ENCODE measurements around the gene FGF16.

FGF16 gene

GRCh38 chrX:77442728-77443127 lies 4.5 kb upstream of the FGF16 start:
- CTCF ChIA-PET: no interaction called here
- POLR2A ChIA-PET (ENCODE audit: low non-redundant PET): no interaction called here
- no peak overlapping the region for H3K27ac ChIP-seq
- peak; percentile 57 for DNase-seq (ENCODE audit: low spot score)
- TF ChIP-seq CTCF (conservative IDR thresholded peaks at IDR 0.05; ENCODE audit: low read depth): no peak

- ChIA-PET CTCF (no interaction called here), POLR2A (ENCODE audit: low non-redundant PET) (no interaction called here)
- H3K27ac ChIP-seq: no peak overlapping the region
- DNase-seq (ENCODE audit: low spot score): no peak
- no peak for TF ChIP-seq CTCF (conservative IDR thresholded peaks at IDR 0.05; ENCODE audit: low read depth)
These were observed 3.1 kb upstream of the FGF16 start for GRCh38 chrX:77444075-77444474.

GRCh38 chrX:77444545-77444944 lies 2.6 kb upstream of the FGF16 start:
- POLR2A ChIA-PET (ENCODE audit: low non-redundant PET): no interaction called here

GRCh38 chrX:77446029-77446585 lies 1.1 kb upstream of the FGF16 start:
- no peak for DNase-seq (ENCODE audit: low spot score)
- POLR2A ChIA-PET (ENCODE audit: low non-redundant PET): no interaction called here
- no peak for TF ChIP-seq CTCF (conservative IDR thresholded peaks at IDR 0.05; ENCODE audit: low read depth)
- CTCF ChIA-PET: interaction anchor here (0.7 kb wide), 1 partner anchor 32 kb away, joined by 3 read pairs; no protein-coding TSS in a partner anchor
- no peak overlapping the region for H3K27ac ChIP-seq

More at GRCh38 chrX:77444545-77444944, 2.6 kb upstream of the FGF16 start:
- CTCF ChIA-PET: no interaction called here
- H3K27ac ChIP-seq: no peak overlapping the region
- no peak for DNase-seq (ENCODE audit: low spot score)
- TF ChIP-seq CTCF (conservative IDR thresholded peaks at IDR 0.05; ENCODE audit: low read depth): no peak

- ChIA-PET POLR2A (ENCODE audit: low non-redundant PET) (no interaction called here), CTCF (interaction anchor here (0.6 kb wide), 1 partner anchor 109 kb away, joined by 3 read pairs; no protein-coding TSS in a partner anchor)
- no peak overlapping the region for H3K27ac ChIP-seq
- no peak for DNase-seq (ENCODE audit: low spot score)
- TF ChIP-seq CTCF (conservative IDR thresholded peaks at IDR 0.05; ENCODE audit: low read depth): no peak
These were observed 722 bp downstream of the FGF16 start for GRCh38 chrX:77447653-77448569.

GRCh38 chrX:77450415-77450814 lies 3.2 kb downstream of the FGF16 start:
- no peak overlapping the region for H3K27ac ChIP-seq
- POLR2A ChIA-PET (ENCODE audit: low non-redundant PET): no interaction called here
- CTCF ChIA-PET: no interaction called here
- TF ChIP-seq CTCF (conservative IDR thresholded peaks at IDR 0.05; ENCODE audit: low read depth): no peak
- DNase-seq (ENCODE audit: low spot score): no peak

Data from RWPE1 (cell line).